NOMO-1 (cell line): ENCODE results near the gene PPP1R14D.
A peak's percentile ranks its signal among the peaks of the same experiment; 100 is the strongest.

Experiments
- DNase-seq, 2 experiments: peaks; one replicate each; lab custom pipeline; 2025; ENCODE audit not compliant: unreplicated experiment in 2 of 2; lab: John Stamatoyannopoulos, UW

Gene PPP1R14D

GRCh38 chr15:40787991-40788390 is 40.5 kb downstream of the PPP1R14D start:
- DNase-seq, result no peak

GRCh38 chr15:40787344-40787841 is 41.1 kb downstream of the PPP1R14D start:
- peak; percentile 13 to 55 for DNase-seq

- DNase-seq, result no peak
Observed at GRCh38 chr15:40785814-40786213, 42.7 kb downstream of the PPP1R14D start.

DNA sequence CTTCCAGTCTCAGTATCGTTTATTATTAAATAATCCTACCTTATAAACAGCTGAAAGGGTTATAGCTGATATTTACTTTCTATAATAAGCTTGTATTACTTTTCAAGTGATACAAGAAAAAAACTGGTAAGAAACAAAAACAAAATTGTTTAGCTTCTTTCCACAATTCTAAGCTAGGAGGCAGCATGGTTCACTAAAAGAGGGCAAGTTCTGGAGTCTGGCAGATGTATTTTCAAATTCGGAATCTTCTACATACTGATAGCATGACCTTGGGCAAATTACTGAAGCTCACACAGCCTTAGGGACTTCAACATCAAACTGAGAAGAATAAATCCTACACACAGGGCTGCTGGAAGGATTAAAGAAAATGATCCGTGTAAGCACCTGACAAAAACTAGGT is 43.3 kb downstream of the PPP1R14D start:
- DNase-seq, result no peak

GRCh38 chr15:40782609-40783227 is 45.8 kb downstream of the PPP1R14D start:
- peak in 1 of 2 experiments; percentile 16 for DNase-seq

GRCh38 chr15:40776537-40777141 is 51.9 kb downstream of the PPP1R14D start:
- DNase-seq, result no peak

DNA sequence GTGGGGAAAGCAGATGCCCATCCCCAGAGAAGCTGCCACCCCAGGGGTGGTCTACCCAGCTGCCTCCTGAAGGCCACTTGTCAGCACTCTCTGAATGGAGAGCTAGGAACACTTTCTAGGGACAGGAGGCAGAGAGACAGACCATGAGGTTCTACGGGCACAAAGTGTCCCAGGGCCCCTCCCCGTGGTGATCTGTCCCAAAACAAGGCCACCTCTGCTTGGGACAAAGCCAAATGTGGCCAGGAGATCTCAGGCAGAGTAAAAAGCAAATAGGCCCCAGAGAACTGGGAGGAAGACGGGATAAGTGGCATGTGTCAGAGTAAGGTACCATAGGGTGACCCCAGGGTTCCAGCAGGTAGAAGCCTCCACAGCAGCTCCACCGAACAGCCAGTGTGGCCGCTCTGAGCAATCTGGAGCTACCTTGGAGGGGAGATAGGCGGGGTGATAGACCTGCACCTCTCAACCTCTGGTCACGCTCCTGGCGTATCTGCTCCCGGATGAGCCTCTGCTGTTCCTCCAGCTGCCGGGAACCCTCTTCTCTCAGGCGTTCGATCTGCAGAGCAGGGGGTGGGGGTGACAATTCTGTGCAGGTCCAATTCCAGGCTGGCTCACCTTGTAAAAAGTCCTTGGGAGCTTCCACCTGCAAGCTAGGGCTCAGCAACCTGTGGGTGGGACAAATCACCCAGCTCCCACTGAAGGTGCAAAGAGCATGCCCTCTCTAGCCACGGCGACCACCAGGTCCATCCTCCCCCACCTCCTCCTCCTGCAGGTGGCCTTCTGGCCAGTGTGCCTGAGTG is 52.6 kb downstream of the PPP1R14D start:
- no peak for DNase-seq

DNA sequence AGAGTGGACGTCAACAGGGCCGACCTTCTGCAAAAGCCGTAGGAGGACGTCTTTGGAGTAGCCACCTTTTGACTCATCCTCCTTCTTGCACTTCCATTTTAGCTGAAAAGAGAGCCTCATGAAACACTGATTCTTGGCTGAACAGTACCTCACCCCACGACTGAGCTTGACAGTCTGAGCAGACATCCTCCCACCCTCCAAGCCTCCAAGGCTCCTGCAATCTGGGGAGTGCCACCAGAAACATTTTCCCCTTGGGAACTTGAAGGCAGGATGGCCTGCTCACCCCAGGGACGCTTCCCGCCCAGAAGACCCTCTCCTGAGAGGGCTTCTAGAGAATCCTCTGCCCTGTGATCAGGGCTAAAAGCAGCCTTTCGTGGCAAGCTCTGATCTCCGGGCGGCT is 53.5 kb downstream of the PPP1R14D start:
- DNase-seq, result no peak

DNA sequence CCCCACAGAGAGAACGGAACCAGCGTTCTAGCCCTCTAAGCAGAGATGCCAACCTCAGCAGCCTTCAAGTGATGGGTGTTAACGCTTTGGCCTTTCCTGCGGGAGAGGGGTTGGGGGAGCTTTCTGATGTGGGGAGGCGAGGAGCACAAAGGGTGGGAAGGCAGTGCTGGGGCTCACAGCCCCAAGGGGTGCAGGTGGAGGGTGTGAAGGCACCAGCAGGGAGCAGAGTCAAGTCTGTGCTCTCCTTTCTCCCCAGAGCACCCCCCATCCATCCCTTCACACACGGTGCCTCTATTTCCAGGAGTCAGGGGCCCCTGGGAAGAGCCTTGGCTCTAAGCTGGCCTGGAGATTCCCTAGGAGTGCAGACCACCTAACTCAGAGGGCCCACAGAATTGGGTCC is 54.6 kb downstream of the PPP1R14D start:
- DNase-seq, result no peak

DNA sequence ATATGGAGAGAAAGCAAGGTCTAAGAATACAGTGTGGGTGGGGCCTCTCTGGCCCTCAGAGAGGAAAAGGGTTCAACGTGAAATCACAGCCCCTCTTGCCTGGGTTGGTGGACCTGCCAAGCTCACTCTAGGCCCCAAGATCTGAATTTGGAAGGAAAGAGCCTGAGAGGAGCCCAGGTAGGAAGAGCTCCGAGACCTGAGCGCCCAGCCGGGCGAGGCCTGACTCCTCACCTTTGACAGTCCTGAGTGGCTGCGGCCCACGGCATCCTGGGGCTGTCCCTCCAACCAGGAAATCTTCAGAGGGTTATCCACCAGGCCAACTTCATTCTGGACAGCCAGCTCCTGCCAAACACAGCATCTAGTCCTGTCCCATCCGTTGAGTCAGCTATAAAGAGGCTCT is 55.0 kb downstream of the PPP1R14D start:
- DNase-seq, result no peak

- DNase-seq, result no peak
Observed at GRCh38 chr15:40772014-40772413, 56.5 kb downstream of the PPP1R14D start.

DNA sequence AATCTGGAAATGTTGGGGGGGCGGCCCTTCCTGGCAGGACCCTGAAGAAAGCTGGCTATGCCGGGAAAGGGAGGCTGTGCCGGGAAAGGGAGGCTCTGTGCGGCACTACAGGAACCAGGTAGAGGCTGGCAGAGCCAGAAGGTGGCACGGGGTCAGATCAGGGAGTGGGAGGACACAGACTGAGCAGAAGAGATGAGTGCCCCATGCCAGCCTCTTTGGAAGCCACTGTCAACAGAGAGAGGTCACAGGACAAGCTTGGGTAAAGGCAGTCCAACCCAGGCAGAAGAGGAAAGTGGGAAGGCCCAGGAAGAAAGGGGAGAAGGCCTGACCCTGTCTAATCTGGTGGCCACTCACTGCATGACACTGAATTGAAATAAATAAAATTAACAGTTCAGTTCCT is 57.3 kb downstream of the PPP1R14D start:
- no peak for DNase-seq

GRCh38 chr15:40770147-40770721 is 58.3 kb downstream of the PPP1R14D start:
- no peak for DNase-seq

DNA sequence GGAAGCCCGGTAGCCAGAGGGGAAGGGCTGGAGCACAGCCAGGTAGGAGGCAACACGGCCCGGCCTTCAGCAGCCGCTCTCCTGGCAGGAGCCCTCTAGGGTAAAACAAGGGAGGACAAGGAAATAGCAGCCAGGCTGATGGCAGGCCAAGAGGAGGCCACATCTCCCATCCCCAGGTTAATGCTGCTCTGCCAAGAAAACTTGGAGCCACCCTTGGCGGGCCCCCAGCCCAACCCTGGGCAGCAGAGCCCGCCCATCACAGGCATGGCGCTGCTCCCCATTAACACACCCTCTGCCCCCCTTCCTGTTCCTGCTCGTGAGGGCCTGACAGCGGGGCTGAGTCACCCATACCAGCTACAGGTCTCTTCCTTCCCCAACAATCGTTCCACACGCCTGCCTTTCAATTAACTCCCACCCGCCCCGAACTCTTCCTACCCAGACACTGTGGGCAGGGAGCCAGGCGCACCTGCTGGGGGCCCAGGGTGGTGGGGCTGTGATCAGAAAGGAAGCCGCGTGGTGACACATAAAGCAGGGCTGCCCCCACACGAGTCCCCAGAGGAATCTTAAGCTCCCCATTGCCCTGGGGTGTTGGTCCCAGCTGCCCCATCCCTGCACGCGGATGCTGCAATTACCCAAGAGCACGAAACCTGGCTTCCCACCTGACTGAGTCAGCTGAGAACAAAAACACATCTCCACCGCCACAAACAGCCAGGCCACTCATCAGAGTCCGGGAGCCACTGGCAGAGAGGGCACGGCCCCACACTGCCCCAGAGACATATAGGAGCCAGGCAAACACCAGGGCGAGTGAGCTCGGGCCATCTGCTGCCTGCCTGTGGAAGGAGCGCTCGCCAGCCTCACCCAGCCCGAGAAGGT is 59.0 kb downstream of the PPP1R14D start, which contains the start of gene C15orf62:
TSS of gene C15orf62 (plus strand) at position 707 of the 873 bp plus-strand sequence. CDS start 516 bp downstream, outside the sequence.
- peak; percentile 27 to 38 for DNase-seq

DNA sequence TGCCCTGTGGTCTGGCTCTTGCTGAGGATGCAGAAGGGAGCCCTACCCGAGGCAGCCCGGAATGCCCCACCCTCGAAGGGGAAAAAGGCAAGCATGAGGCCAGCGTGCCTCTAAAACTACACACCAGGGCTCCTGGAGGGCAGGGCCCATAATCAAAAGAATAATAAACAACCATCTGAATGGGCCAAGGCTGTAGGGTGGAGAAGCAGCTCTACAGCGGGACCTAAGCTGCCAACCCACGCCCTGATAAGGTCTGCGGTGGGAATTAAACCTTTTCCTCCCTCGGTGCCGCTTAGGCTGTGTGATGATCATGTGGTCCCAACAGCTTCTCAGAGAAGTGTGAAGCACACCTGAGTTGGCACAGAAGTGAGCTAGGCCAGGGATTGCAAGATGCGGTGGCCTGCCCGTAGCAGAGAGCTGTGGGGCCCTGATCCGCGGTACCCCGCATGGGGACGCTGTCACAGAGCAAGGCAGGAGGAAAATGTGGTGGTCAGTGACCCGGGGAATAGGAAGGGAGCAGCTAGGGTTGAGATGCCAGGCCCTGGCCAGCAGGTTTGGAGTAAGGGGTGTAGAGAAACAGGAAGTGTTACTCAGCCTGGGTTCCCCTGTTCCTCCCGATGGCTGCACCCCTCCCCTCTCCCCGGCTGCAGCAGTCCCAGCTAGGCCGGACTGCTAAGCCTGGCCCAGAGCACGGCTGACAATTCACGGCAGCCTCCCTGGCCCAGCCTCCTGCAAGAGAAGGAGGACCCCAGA is 59.8 kb downstream of the PPP1R14D start:
- peak in 1 of 2 experiments; percentile 4 for DNase-seq

GRCh38 chr15:40767838-40768500 is 60.5 kb downstream of the PPP1R14D start:
- DNase-seq, result no peak

GRCh38 chr15:40766906-40767837 is 61.3 kb downstream of the PPP1R14D start:
- no peak for DNase-seq
